HG03460 (cell line): Measurements from ENCODE around the gene PALM3.

Experiments used
- ATAC-seq: cut with Tn5 transposase; IDR thresholded peaks from one replicate; pipeline ENCODE4 v1.9.1; 2021; ENCODE audit not compliant: unreplicated experiment

Gene PALM3

GRCh38 chr19:14061751-14062557 is at the start of gene PALM3:
PALM3 (minus strand) TSS chr19:14062076; CDS start chr19:14061980, 96 bp downstream.
- no peak for ATAC-seq

- ATAC-seq, result no peak
These were observed 49.6 kb upstream of the PALM3 start for GRCh38 chr19:14111486-14111885.

GRCh38 chr19:14110650-14111049 is 48.8 kb upstream of the PALM3 start:
- ATAC-seq, result no peak

- no peak for ATAC-seq
These were observed 45.9 kb upstream of the PALM3 start for GRCh38 chr19:14107581-14108461.

GRCh38 chr19:14106840-14107239 is 45.0 kb upstream of the PALM3 start:
- no peak for ATAC-seq

DNA sequence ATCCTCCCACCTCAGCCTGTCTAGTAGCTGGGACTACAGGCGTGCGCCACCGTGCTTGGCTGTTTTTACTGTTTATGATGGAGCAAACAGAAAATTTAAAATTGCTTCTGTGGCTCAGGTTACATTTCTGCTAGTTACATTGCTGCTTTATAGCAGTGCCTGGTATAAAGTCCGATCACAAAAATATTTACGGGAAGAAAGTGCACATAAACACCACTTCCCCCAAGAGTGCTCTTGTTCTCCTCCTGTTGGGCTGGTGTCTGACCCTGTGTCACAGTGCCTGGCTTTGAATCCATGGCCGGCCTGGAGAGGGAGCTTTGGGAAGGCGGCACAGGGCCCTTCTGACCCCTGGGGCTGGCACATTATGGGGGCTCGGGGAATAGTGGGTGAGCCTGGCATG is 43.8 kb upstream of the PALM3 start:
- ATAC-seq, result no peak

DNA sequence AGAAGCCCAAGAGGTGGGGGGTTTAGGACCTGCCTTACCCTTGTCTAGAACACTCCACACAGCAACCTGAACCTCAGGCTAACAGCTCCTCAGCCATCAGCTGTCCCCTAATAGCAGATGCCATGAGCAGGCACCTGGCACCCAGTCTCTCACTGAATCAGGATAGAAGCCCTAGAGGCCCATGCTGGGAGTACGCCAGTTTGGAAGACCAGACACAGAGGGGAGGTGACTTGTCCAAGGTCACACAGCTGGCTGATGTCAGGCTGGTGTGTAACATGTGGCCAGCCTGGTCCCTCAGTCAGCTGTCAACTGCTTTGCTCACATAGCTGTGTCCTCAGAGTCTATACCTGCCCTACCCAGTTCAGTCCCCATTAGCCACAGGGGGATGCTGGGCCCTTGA is 41.4 kb upstream of the PALM3 start:
- no peak for ATAC-seq

GRCh38 chr19:14102756-14103155 is 40.9 kb upstream of the PALM3 start:
- ATAC-seq, result no peak

DNA sequence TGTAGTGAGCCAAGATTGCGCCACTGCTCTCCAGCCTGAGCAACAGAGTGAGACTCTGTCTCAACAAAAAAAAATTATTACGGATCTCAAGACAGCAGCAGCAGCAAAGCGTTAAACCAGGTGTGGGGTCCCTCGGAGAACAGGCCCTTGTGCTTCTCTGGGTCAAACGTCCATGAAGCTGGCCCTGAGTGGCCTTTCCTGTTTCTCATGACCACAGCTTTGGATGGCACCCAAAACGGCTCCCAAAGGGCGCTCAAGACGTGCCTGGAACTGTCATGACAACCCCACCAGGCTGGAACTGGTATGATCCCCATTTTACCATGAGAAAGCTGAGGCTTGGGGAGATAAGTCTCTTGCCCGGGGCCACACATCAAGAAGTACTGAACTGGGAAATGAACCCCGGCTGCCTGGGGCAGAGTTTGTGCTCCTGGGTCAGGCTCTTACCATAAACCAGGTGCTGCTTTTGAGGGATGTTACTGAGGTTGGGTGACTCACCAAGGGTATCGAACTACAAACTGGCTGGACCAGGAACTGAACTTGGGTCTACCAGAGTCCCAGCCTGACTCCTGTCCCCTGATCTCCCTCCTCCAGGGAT is 40.3 kb upstream of the PALM3 start:
- no peak for ATAC-seq

DNA sequence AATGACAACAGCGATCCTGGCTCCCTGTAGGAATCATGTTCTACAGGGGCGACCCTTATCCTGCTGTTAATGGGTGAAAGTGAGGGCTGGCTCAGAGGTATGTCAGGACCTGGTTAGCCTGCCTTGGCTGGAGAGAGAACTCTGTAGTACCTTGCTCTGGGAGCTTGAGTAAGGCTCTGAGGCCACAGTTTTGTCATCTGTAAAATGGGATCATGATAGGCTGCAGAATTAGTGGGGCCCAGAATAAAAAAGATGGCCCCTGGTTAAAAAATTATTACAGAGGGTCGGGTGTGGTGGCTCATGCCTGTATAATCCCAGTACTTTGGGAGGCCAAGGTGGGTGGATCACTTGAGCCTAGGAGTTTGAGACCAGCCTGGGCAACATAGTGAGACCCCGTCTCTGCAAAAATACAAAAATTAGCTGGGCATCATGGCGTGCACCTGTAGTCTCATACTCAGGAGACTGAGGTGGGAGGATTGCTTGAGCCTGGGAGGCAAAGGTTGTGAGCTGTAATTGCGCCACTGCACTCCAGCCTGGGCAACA is 39.2 kb upstream of the PALM3 start:
- no peak for ATAC-seq

- no peak for ATAC-seq
These were observed 35.8 kb upstream of the PALM3 start for GRCh38 chr19:14097532-14098151.

DNA sequence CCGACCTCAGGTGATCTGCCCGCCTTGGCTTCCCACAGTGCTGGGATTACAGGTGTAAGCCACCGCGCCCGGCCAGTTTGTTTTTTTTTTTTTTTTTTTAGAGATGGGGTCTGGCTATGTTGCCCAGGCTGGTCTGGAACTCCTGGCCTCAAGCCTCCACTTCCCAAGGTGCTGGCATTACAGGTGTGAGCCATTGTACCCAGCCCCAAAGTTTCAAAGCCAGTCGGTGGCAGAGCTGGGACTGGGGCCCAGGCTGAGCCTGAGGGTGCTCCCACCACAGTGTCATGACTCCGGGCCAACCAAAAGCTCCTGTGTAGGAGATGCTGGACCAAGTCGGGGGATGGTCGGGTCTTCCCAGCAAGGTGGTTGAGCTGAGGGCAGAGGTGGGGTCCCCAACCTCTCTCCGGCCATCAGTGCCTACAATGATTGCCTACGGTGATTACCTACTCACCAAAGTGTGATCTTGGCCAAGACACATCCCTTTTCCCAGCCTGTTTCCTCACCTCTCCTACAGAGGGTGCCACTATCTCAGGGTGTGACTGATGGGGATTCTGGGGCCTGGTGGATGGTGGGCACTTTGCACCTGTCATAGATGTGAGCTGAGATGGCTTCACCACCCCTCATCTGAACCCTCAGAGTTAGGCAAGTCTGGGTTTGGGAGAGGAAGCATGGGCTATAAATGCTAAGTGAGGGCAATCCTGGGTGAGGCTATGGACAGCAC is 34.6 kb upstream of the PALM3 start:
- ATAC-seq, result no peak

DNA sequence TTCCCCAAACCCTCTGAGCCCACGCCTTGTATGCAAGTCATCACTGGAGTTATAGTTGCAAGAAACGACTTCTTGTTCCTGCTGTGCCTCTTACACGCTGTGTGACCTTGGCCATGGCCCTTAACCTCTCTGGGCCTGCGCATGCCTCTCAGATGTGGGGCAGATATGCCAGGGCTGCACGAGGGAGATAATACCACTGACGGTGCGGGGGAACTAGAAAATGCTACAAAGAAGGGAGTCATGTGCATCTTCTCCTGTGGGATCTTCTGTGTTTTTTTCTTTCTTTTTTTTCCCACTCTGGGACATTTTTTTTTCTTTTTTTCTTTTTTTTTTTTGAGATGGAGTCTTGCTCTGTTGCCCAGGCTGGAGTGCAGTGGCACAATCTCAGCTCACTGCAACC is 33.0 kb upstream of the PALM3 start:
- ATAC-seq, result no peak

DNA sequence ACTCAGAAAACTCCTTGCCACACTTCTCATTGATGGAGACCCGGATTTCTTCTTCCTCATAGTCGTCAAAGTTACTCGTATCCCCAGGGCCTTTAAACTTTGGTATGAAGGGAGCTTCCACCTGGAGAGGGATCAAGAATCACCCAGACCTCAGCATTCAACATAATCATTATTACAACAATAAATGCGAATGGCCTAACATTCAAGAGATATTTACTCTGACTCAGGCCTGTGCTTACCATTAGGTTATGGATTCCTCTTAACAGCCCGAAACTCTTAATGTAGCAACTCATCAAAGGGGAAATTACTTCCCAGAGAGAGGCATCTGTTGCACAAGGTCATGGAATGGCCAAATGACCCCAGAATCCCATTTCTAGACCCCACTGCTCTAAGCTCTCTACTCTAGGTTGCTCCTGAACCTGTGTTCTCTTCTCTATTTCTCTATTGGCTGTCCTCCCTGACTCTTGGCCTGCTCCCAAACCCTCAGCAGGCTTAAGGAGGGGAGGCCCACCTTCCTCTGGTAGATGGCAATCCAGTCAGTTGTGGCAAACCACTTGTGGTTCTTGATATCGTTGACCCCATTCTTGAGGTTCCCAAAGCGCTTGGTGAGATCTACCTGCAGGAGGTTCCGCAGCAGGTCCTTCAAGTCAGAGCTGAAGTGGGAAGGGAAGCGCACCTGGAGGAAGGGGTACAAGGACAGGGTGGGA is 31.4 kb upstream of the PALM3 start:
- no peak for ATAC-seq

DNA sequence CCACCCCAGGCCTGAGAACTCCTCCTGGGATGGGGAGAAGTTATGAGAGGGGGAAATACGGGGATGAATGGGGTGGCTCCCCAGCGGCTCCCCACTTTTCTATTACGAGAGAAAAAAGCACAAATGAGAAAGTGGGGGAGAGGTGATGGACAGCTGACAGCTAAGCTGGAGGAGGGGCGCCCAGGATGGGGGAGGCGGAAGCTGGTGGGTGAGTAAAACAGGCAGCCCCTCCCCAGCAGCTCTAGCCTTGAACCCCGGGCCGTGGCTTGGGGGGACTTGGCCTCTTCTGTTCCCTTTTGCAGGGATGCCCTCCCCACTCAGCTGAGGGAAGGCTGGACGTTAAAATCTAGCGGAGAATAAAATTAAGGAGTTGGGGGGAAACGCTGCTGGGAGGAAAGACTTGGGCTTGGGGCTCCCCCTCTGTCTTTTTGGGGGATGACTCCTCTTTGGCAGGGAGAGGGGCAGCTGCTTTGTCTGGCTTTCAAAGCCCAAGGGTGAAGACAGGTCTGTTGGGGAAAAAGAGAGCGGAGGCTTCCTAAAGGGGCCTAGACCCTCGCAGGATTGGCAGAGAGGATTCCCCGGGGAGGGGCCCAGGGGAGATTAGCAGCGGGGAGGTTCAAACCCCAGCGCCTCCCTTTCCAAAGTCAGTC is 30.1 kb upstream of the PALM3 start:
- ATAC-seq, result peak; percentile 12

DNA sequence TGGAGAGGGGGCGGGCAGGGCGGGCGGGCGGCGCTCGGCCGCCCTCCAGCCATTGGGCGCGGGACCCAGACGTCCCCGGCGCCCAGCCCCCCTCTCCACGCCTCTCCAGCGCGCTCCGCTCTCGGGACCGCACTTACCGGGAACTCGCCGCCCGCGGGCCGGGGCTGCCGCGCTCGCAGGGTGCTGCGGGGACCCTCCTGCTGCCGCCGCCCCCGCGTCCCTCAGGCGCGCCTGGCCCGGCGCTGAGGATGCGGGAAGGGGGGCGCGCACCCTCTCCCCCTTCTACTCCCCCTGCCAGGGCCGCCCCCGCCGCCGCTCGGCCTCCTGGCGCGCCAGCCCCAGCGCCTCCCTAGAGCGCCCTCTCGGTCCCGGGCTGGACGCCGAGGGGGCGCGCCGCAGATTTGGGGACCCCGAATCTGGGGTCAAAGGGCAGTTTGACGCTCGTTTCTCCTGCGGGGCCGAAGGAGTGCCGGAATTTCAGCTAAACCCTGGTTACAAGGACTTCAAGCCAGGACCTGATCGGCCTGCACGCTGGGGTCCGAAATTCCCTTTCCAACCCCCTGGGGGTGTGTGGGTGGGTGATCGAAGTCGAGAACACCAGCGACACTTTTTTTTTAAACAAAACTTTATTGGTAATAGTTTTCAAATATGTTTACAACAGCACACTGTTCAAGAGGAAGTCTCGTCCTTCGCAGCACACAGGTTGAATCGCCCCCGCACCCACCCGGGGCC is 29.4 kb upstream of the PALM3 start:
- peak; percentile 42 for ATAC-seq

DNA sequence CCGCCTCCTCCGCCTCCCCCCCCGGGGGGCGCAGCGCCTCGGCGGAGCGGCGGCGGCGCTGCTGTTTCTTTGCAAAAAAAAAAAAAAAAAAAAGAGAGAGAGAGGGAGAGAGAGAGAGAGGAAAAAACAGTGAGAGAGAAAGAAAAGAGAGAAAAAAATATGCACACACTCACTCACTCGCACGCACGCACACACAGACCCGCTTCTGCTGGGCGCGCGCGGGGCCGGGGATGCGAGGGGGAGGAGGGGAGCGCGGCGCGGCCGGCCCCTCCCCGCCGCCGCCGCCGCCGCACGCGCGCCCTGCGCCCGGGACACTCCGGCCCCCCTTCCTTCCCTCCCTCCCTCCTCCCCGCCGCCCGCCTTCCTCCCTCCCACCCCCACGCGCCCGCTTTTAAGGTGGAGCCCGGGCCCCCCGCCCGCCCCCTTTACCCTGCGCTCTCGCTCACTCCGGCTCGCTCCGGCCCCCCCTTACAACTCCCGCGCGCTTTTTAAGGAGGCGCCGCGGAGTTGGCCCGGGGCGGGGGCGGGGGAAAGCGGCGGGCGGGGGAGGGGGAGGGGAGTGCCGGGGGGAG is 28.7 kb upstream of the PALM3 start, which contains the start of gene SAMD1:
Gene SAMD1 (minus strand): TSS at position 243 of the 572 bp plus-strand sequence.
- ATAC-seq, result peak; percentile 37
